Naive B cell (primary cell): ENCODE measurements around the gene RSPH9. TPM values are rescaled to one million over a fixed set of nuclear protein-coding genes. Genes with fewer than 3 reads are reported as not detected.
"Not testable (repeated sequence)": the region's sequence is repeated elsewhere in the genome, so short reads cannot be mapped to it uniquely, and the experiment has no call there.

Source experiments
- ATAC-seq, 2 donors: fragments of 150-1000 bp; cut with Tn5 transposase; 2 replicates each; pipeline ENCODE4 v1.10.0; 2021; ENCODE audit warnings: low read depth in 2 of 2, mild to moderate bottlenecking in 2 of 2, moderate library complexity in 2 of 2
- DNase-seq: peaks from one replicate; pipeline ENCODE4 v3.0.0; 2022
- H3K27ac Mint-ChIP-seq, 6 donors: one replicate each; pipeline ENCODE4 v1.8.0; 2020 to 2022; ENCODE audit warnings: mild to moderate bottlenecking in 6 of 6, mixed read lengths in 6 of 6, moderate library complexity in 5 of 6, inconsistent platforms in 2 of 6
- H3K27me3 Mint-ChIP-seq, 3 donors: one replicate each; pipeline ENCODE4 v1.8.0; 2021 to 2022; ENCODE audit warnings: mixed read lengths in 3 of 3, mild to moderate bottlenecking in 1 of 3
- H3K36me3 Mint-ChIP-seq, 2 donors: one replicate each; pipeline ENCODE4 v1.8.0; 2020 to 2022; ENCODE audit warnings: mixed read lengths in 2 of 2, inconsistent platforms in 1 of 2, mild to moderate bottlenecking in 1 of 2
- H3K4me1 Mint-ChIP-seq, 3 donors: one replicate each; pipeline ENCODE4 v1.8.0; 2020 to 2022; ENCODE audit warnings: mixed read lengths in 3 of 3, inconsistent platforms in 1 of 3, mild to moderate bottlenecking in 1 of 3, moderate library complexity in 1 of 3
- H3K4me3 Mint-ChIP-seq, 8 donors: one replicate each; pipeline ENCODE4 v1.8.0; 2020 to 2022; ENCODE audit warnings: mild to moderate bottlenecking in 8 of 8, mixed read lengths in 8 of 8, moderate library complexity in 8 of 8, inconsistent platforms in 2 of 8
- H3K9me3 Mint-ChIP-seq, 7 donors: one replicate each; pipeline ENCODE4 v1.8.0; 2020 to 2022; ENCODE audit warnings: mixed read lengths in 7 of 7, mild to moderate bottlenecking in 5 of 7, inconsistent platforms in 2 of 7, moderate library complexity in 1 of 7
- polyA plus RNA-seq, 6 donors: library from polyadenylated mRNA; unstranded; fragments of 300-500 nt; fragmentation: Illumina TruSeq; gene quantifications; one replicate each; pipeline ENCODE4 v1.2.3, GENCODE V29; 2021; ENCODE audit warnings: low read depth in 6 of 6

RSPH9 gene
- polyA plus RNA-seq, 6 donors from 2014 or later = 0.96 to 1.9 (median 1.5) TPM; not detected in 1

- peak overlapping the region in 4 of 6 donors; percentile 94 to 96 (median 96) for H3K27ac Mint-ChIP-seq
- peaks cover 40 to 65% (median 41%) of the 10 kb centered on the region in 3 donors for H3K4me1 Mint-ChIP-seq
- DNase-seq (no peak), ATAC-seq (no peak)
- no peaks in the 10 kb centered on the region for H3K27me3 Mint-ChIP-seq
- H3K4me3 Mint-ChIP-seq = peak overlapping the region; percentile 91 to 99 (median 98)
- H3K9me3 Mint-ChIP-seq = no peaks in the 10 kb centered on the region
- H3K36me3 Mint-ChIP-seq = peaks cover 4 to 9% of the 10 kb centered on the region in 2 donors
Measured at GRCh38 chr6:43634702-43635303, 10.0 kb upstream of the RSPH9 start.

- H3K27ac Mint-ChIP-seq = peak within 1 kb of the TSS; percentile 94 to 97 (median 96)
- ATAC-seq (peak; percentile 92 to 93), DNase-seq (peak; percentile 81)
- peaks cover 4 to 16% of the 10 kb centered on the region in 2 donors for H3K36me3 Mint-ChIP-seq
- H3K9me3 Mint-ChIP-seq = no peaks in the 10 kb centered on the region
- H3K27me3 Mint-ChIP-seq = no peaks in the 10 kb centered on the region
- H3K4me3 Mint-ChIP-seq = peak within 1 kb of the TSS; percentile 91 to 99 (median 98)
- peaks cover 36 to 64% (median 43%) of the 10 kb centered on the region in 3 donors for H3K4me1 Mint-ChIP-seq
Measured at GRCh38 chr6:43635387-43636307, 9.2 kb upstream of the RSPH9 start, which contains the start of gene MAD2L1BP. TSS of gene MAD2L1BP (plus strand) at chr6:43635840. CDS start at chr6:43635876, 36 bp downstream.

GRCh38 chr6:43636308-43636659 is 8.6 kb upstream of the RSPH9 start:
- Mint-ChIP-seq H3K27ac (peak overlapping the region; percentile 94 to 97 (median 96)), H3K4me3 (peak overlapping the region; percentile 91 to 99 (median 98)), H3K9me3 (no peaks in the 10 kb centered on the region), H3K27me3 (no peaks in the 10 kb centered on the region), H3K4me1 (peaks cover 33 to 62% (median 46%) of the 10 kb centered on the region in 3 donors), H3K36me3 (peaks cover 4 to 16% of the 10 kb centered on the region in 2 donors)
- no peak for DNase-seq
- peak in 1 of 2 donors; percentile 12 for ATAC-seq

- ATAC-seq = no peak
- H3K36me3 Mint-ChIP-seq = peaks cover 4 to 16% of the 10 kb centered on the region in 2 donors
- no peaks in the 10 kb centered on the region for H3K27me3 Mint-ChIP-seq
- no peak overlapping the region for H3K27ac Mint-ChIP-seq
- DNase-seq = no peak
- no peaks in the 10 kb centered on the region for H3K9me3 Mint-ChIP-seq
- H3K4me3 Mint-ChIP-seq = peak overlapping the region in 3 of 8 donors; percentile 52 to 67 (median 65)
- peaks cover 39 to 73% (median 52%) of the 10 kb centered on the region in 3 donors for H3K4me1 Mint-ChIP-seq
Measured at GRCh38 chr6:43639984-43640800, 4.6 kb upstream of the RSPH9 start.

GRCh38 chr6:43645613-43645964 is 753 bp downstream of the RSPH9 start:
- H3K4me3 Mint-ChIP-seq = peak overlapping the region; percentile 86 to 94 (median 92)
- no peaks in the 10 kb centered on the region for H3K9me3 Mint-ChIP-seq
- ATAC-seq (peak; percentile 5), DNase-seq (no peak)
- H3K27ac Mint-ChIP-seq = peak overlapping the region in 5 of 6 donors; percentile 8 to 94 (median 85)
- H3K4me1 Mint-ChIP-seq = peaks cover 23 to 28% (median 26%) of the 10 kb centered on the region in 3 donors
- peaks cover 0 to 6% (median 0%) of the 10 kb centered on the region in 3 donors for H3K27me3 Mint-ChIP-seq
- no peaks in the 10 kb centered on the region for H3K36me3 Mint-ChIP-seq

GRCh38 chr6:43647613-43648012 is 2.8 kb downstream of the RSPH9 start:
- Mint-ChIP-seq H3K27ac (no peak overlapping the region), H3K36me3 (no peaks in the 10 kb centered on the region)

GRCh38 chr6:43648248-43648647 is 3.4 kb downstream of the RSPH9 start:
- Mint-ChIP-seq H3K9me3 (no peaks in the 10 kb centered on the region), H3K27ac (peak overlapping the region in 1 of 6 donors; percentile 3), H3K27me3 (peaks cover 0 to 6% (median 0%) of the 10 kb centered on the region in 3 donors), H3K4me3 (peak overlapping the region in 1 of 8 donors; percentile 10), H3K4me1 (peaks cover 15 to 17% (median 15%) of the 10 kb centered on the region in 3 donors), H3K36me3 (no peaks in the 10 kb centered on the region)
- DNase-seq (no peak), ATAC-seq (no peak)

More at GRCh38 chr6:43647613-43648012, 2.8 kb downstream of the RSPH9 start:
- peaks cover 0 to 6% (median 0%) of the 10 kb centered on the region in 3 donors for H3K27me3 Mint-ChIP-seq
- H3K4me3 Mint-ChIP-seq = peak overlapping the region in 4 of 8 donors; percentile 0 to 41 (median 15)
- no peaks in the 10 kb centered on the region for H3K9me3 Mint-ChIP-seq
- ATAC-seq (no peak), DNase-seq (no peak)
- peaks cover 19 to 23% (median 19%) of the 10 kb centered on the region in 3 donors for H3K4me1 Mint-ChIP-seq

- not testable (repeated sequence) for H3K4me1 Mint-ChIP-seq, H3K36me3 Mint-ChIP-seq, DNase-seq, H3K27ac Mint-ChIP-seq, H3K4me3 Mint-ChIP-seq, H3K9me3 Mint-ChIP-seq, ATAC-seq
- peaks cover 0 to 24% (median 6%) of the 10 kb centered on the region in 3 donors for H3K27me3 Mint-ChIP-seq
Measured at GRCh38 chr6:43652822-43653221, 8.0 kb downstream of the RSPH9 start.

GRCh38 chr6:43657221-43657802 is 12.5 kb downstream of the RSPH9 start:
- peaks cover 0 to 5% of the 10 kb centered on the region in 2 donors for H3K36me3 Mint-ChIP-seq
- H3K27me3 Mint-ChIP-seq = peaks cover 0 to 18% (median 6%) of the 10 kb centered on the region in 3 donors

GRCh38 chr6:43658161-43658560 is 13.3 kb downstream of the RSPH9 start:
- peaks cover 0 to 5% of the 10 kb centered on the region in 2 donors for H3K36me3 Mint-ChIP-seq
- peaks cover 0 to 5% (median 0%) of the 10 kb centered on the region in 7 donors for H3K9me3 Mint-ChIP-seq
- H3K27me3 Mint-ChIP-seq = peaks cover 0 to 18% (median 6%) of the 10 kb centered on the region in 3 donors
- no peak for ATAC-seq
- H3K4me1 Mint-ChIP-seq = no peaks in the 10 kb centered on the region
- no peak overlapping the region for H3K27ac Mint-ChIP-seq
- no peak overlapping the region for H3K4me3 Mint-ChIP-seq
- DNase-seq = no peak

More at GRCh38 chr6:43657221-43657802, 12.5 kb downstream of the RSPH9 start:
- DNase-seq (no peak), ATAC-seq (no peak)
- Mint-ChIP-seq H3K4me1 (no peaks in the 10 kb centered on the region), H3K4me3 (no peak overlapping the region), H3K27ac (no peak overlapping the region), H3K9me3 (peaks cover 0 to 5% (median 0%) of the 10 kb centered on the region in 7 donors)

GRCh38 chr6:43662948-43663347 is 18.1 kb downstream of the RSPH9 start:
- not testable (repeated sequence) for H3K36me3 Mint-ChIP-seq, DNase-seq, H3K27ac Mint-ChIP-seq, H3K9me3 Mint-ChIP-seq, H3K27me3 Mint-ChIP-seq, ATAC-seq, H3K4me3 Mint-ChIP-seq
- peaks cover 9 to 13% (median 12%) of the 10 kb centered on the region in 3 donors for H3K4me1 Mint-ChIP-seq

- peaks cover 15 to 20% (median 19%) of the 10 kb centered on the region in 3 donors for H3K4me1 Mint-ChIP-seq
- H3K27me3 Mint-ChIP-seq = no peaks in the 10 kb centered on the region
- H3K27ac Mint-ChIP-seq = no peak overlapping the region
- DNase-seq (no peak), ATAC-seq (no peak)
- no peak overlapping the region for H3K4me3 Mint-ChIP-seq
- H3K9me3 Mint-ChIP-seq = peaks cover 0 to 5% (median 0%) of the 10 kb centered on the region in 7 donors
- peaks cover 0 to 5% of the 10 kb centered on the region in 2 donors for H3K36me3 Mint-ChIP-seq
Measured at GRCh38 chr6:43665376-43665775, 20.5 kb downstream of the RSPH9 start.
